ENCODE results near the gene PWP2. TPM values are rescaled to one million over a fixed set of nuclear protein-coding genes. Genes with fewer than 3 reads are reported as not detected.

PWP2 gene
- total RNA-seq, 1 donor from 2014 or later = 9.9 TPM

DNA sequence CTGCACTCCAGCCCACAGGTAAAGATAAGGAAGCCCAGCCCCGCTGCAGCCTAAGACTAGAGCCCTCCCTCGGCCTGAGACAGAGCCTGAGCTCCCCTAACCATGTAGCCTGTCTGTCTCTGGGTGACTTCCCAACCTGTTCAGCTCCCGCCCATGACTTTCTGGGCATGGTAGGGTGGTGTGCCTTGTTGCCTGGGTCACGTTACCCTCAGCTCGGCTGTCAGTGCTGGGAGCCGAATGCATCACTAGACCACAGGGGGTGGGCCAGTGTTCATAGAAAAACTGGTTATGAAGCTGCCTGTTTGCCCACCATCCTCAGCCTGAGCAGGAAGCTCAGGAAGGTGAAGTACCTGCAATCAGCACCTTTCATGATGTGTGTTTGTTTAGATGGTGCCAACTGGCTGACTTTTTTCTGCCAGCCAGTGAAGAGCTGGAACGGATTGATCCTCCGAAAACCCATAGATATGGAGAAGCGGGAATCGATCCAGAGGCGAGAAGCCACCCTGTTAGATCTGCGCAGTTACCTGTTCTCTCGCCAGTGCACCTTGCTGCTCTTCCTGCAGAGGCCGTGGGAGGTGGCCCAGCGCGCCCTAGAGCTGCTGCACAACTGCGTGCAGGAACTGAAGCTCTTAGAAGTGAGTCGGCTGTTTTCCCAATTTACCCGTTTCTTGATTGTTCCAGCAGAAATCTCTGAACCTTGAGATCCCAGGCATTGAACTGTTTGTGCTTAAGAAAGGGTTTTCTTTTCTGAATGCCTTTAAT is 43.9 kb upstream of the PWP2 start:
- Histone ChIP-seq H3K36me3 (peaks cover 78% of the 10 kb centered on the region), H3K4me1 (no peaks in the 10 kb centered on the region), H3K4me3 (no peak overlapping the region), H3K27me3 (no peaks in the 10 kb centered on the region), H3K27ac (no peak overlapping the region), H3K9me3 (no peaks in the 10 kb centered on the region)
- no peak for DNase-seq
- intact Hi-C loops (cut with DNase I) = no loop called here
- TF ChIP-seq, protein P1, sequence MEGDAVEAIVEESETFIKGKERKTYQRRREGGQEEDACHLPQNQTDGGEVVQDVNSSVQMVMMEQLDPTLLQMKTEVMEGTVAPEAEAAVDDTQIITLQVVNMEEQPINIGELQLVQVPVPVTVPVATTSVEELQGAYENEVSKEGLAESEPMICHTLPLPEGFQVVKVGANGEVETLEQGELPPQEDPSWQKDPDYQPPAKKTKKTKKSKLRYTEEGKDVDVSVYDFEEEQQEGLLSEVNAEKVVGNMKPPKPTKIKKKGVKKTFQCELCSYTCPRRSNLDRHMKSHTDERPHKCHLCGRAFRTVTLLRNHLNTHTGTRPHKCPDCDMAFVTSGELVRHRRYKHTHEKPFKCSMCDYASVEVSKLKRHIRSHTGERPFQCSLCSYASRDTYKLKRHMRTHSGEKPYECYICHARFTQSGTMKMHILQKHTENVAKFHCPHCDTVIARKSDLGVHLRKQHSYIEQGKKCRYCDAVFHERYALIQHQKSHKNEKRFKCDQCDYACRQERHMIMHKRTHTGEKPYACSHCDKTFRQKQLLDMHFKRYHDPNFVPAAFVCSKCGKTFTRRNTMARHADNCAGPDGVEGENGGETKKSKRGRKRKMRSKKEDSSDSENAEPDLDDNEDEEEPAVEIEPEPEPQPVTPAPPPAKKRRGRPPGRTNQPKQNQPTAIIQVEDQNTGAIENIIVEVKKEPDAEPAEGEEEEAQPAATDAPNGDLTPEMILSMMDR (IDR thresholded peaks at IDR 0.05) = no peak
- no peak for ATAC-seq

DNA sequence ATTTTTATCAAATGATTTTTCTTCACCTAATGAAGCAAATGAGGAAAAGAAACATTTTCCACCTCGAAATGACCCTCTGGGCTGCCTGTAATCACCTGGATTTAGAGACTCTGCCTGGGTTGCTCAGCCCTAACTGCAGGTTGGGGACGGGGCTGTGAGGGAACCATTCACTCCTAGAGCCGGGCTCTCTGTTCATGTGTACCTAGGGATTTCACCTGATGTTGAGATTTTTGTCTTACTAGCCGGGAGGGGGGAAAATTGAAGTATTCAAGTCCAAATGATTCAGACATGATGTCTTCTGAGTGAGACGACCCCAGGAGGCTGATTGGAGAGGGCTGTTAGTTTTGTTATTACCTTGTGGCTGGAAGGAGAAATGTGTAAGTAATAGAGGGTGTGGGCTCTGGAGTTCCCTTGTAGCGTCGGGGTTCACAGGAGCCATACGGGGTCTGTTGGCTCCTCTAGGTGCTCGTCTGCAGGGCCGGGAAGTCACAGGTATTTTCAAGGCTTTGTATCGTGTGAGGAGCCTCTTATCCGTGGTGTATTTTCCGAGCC is 42.3 kb upstream of the PWP2 start:
- H3K36me3 ChIP-seq = peaks cover 77% of the 10 kb centered on the region
- H3K4me1 ChIP-seq = no peaks in the 10 kb centered on the region
- intact Hi-C loops (cut with DNase I) = no loop called here
- H3K27me3 ChIP-seq = no peaks in the 10 kb centered on the region
- TF ChIP-seq, protein P1 (IDR thresholded peaks at IDR 0.05) = no peak
- no peak for DNase-seq
- H3K27ac ChIP-seq = no peak overlapping the region
- H3K4me3 ChIP-seq = no peak overlapping the region
- H3K9me3 ChIP-seq = no peaks in the 10 kb centered on the region
- no peak for ATAC-seq

DNA sequence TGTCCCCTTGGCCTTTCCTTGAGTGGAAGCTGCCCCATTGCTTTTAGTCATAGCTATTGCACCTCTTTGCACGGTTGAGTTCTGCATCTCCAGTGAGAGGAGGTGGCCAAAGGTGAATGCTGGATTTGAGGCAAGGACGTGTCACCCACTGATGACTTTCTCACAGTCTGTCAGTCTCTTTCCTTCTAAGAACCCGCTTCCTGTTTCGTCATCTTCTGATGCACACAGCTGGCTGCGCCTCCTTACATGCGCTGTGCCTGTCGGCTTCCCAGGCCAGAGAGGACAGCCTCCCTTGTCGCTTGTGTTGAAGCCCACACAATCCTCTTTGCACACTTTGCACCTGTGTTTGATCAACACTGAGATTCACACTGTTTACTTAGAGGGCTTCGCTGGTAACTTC is 41.8 kb upstream of the PWP2 start:
- ATAC-seq (peak; percentile 66), DNase-seq (no peak)
- intact Hi-C loops (cut with DNase I) = no loop called here
- H3K27ac ChIP-seq = no peak overlapping the region
- H3K27me3 ChIP-seq = no peaks in the 10 kb centered on the region
- no peaks in the 10 kb centered on the region for H3K9me3 ChIP-seq
- H3K4me3 ChIP-seq = no peak overlapping the region
- TF ChIP-seq, protein P1 (IDR thresholded peaks at IDR 0.05) = no peak
- no peaks in the 10 kb centered on the region for H3K4me1 ChIP-seq
- peaks cover 77% of the 10 kb centered on the region for H3K36me3 ChIP-seq

- Histone ChIP-seq H3K36me3 (peaks cover 81% of the 10 kb centered on the region), H3K27ac (no peak overlapping the region), H3K4me3 (no peak overlapping the region), H3K27me3 (no peaks in the 10 kb centered on the region), H3K4me1 (no peaks in the 10 kb centered on the region), H3K9me3 (no peaks in the 10 kb centered on the region)
- no peak for ATAC-seq
- intact Hi-C loops (cut with DNase I) = no loop called here
- TF ChIP-seq, protein P1 (IDR thresholded peaks at IDR 0.05) = no peak
- no peak for DNase-seq
Measured at GRCh38 chr21:44066116-44066515, 41.1 kb upstream of the PWP2 start.

- H3K27ac ChIP-seq = no peak overlapping the region
- no peaks in the 10 kb centered on the region for H3K9me3 ChIP-seq
- H3K27me3 ChIP-seq = no peaks in the 10 kb centered on the region
- DNase-seq (no peak), ATAC-seq (peak; percentile 58)
- TF ChIP-seq, protein P1 (IDR thresholded peaks at IDR 0.05) = no peak
- no peaks in the 10 kb centered on the region for H3K4me1 ChIP-seq
- peaks cover 78% of the 10 kb centered on the region for H3K36me3 ChIP-seq
- intact Hi-C loops (cut with DNase I) = no loop called here
- H3K4me3 ChIP-seq = no peak overlapping the region
Measured at GRCh38 chr21:44067011-44067839, 40.0 kb upstream of the PWP2 start.

Measured in upper lobe of right lung (tissue), 1 donor.